Mononuclear cell (primary cell): ENCODE measurements around the gene F2RL3. TPM values are rescaled to one million over a fixed set of nuclear protein-coding genes. Genes with fewer than 3 reads are reported as not detected.

ENCODE experiments used
- H3K27me3 ChIP-seq: 2 replicates; pipeline ENCODE4 v1.6.0; 2011; ENCODE audit warnings: low read length, control low read depth; ENCODE audit not compliant: insufficient read depth
- H3K4me1 ChIP-seq: 2 replicates; pipeline ENCODE4 v1.5.1; 2011; ENCODE audit warnings: mild to moderate bottlenecking, low read length, control low read depth; ENCODE audit not compliant: insufficient read depth
- H3K4me3 ChIP-seq: 2 replicates; pipeline ENCODE4 v1.5.1; 2011; ENCODE audit warnings: mild to moderate bottlenecking, low read length, moderate library complexity
- H3K9me3 ChIP-seq: 2 replicates; pipeline ENCODE4 v1.5.1; 2011; ENCODE audit warnings: low read depth, mild to moderate bottlenecking, control low read depth, low read length
- total RNA-seq: library from RNA; depleted of rRNA; stranded (reverse); fragments of >200 nt; gene quantifications from one replicate; pipeline ENCODE4 v1.2.3, GENCODE V29; 2012

The F2RL3 gene
- 1.7 TPM for total RNA-seq

GRCh38 chr19:16888629-16889365 lies at the start of gene F2RL3:
F2RL3 (plus strand) TSS chr19:16888999; CDS start chr19:16889190, 191 bp downstream.
- H3K27me3 ChIP-seq: peaks cover 3% of the 10 kb centered on the region
- peaks cover 27% of the 10 kb centered on the region for H3K4me1 ChIP-seq
- H3K4me3 ChIP-seq: no peak within 1 kb of the TSS
- H3K9me3 ChIP-seq: no peaks in the 10 kb centered on the region

GRCh38 chr19:16841391-16841926 lies 47.3 kb upstream of the F2RL3 start:
- no peaks in the 10 kb centered on the region for H3K27me3 ChIP-seq
- no peaks in the 10 kb centered on the region for H3K9me3 ChIP-seq
- H3K4me1 ChIP-seq: peaks cover 2% of the 10 kb centered on the region
- no peak overlapping the region for H3K4me3 ChIP-seq

GRCh38 chr19:16846901-16847300 lies 41.9 kb upstream of the F2RL3 start:
- H3K27me3 ChIP-seq: no peaks in the 10 kb centered on the region
- peaks cover 11% of the 10 kb centered on the region for H3K4me1 ChIP-seq
- no peak overlapping the region for H3K4me3 ChIP-seq

GRCh38 chr19:16847430-16847829 lies 41.4 kb upstream of the F2RL3 start:
- no peak overlapping the region for H3K4me3 ChIP-seq
- H3K27me3 ChIP-seq: no peaks in the 10 kb centered on the region
- no peaks in the 10 kb centered on the region for H3K9me3 ChIP-seq
- H3K4me1 ChIP-seq: peaks cover 11% of the 10 kb centered on the region

More at GRCh38 chr19:16846901-16847300, 41.9 kb upstream of the F2RL3 start:
- H3K9me3 ChIP-seq: no peaks in the 10 kb centered on the region

GRCh38 chr19:16849168-16849567 lies 39.6 kb upstream of the F2RL3 start:
- Histone ChIP-seq H3K9me3 (no peaks in the 10 kb centered on the region), H3K4me1 (peaks cover 11% of the 10 kb centered on the region)

GRCh38 chr19:16850133-16850532 lies 38.7 kb upstream of the F2RL3 start:
- Histone ChIP-seq H3K9me3 (no peaks in the 10 kb centered on the region), H3K27me3 (no peaks in the 10 kb centered on the region), H3K4me1 (peaks cover 11% of the 10 kb centered on the region), H3K4me3 (no peak overlapping the region)

More at GRCh38 chr19:16849168-16849567, 39.6 kb upstream of the F2RL3 start:
- H3K27me3 ChIP-seq: no peaks in the 10 kb centered on the region
- H3K4me3 ChIP-seq: no peak overlapping the region

GRCh38 chr19:16851031-16851712 lies 37.6 kb upstream of the F2RL3 start:
- Histone ChIP-seq H3K27me3 (no peaks in the 10 kb centered on the region), H3K4me3 (no peak overlapping the region), H3K9me3 (no peaks in the 10 kb centered on the region), H3K4me1 (peaks cover 11% of the 10 kb centered on the region)

- Histone ChIP-seq H3K4me3 (no peak overlapping the region), H3K4me1 (no peaks in the 10 kb centered on the region), H3K27me3 (no peaks in the 10 kb centered on the region), H3K9me3 (no peaks in the 10 kb centered on the region)
Measured at GRCh38 chr19:16853066-16853465, 35.7 kb upstream of the F2RL3 start.

GRCh38 chr19:16856091-16856490 lies 32.7 kb upstream of the F2RL3 start:
- H3K4me1 ChIP-seq: no peaks in the 10 kb centered on the region
- H3K9me3 ChIP-seq: no peaks in the 10 kb centered on the region
- no peak overlapping the region for H3K4me3 ChIP-seq
- H3K27me3 ChIP-seq: no peaks in the 10 kb centered on the region

GRCh38 chr19:16859626-16860025 lies 29.2 kb upstream of the F2RL3 start:
- no peaks in the 10 kb centered on the region for H3K27me3 ChIP-seq
- H3K4me3 ChIP-seq: no peak overlapping the region
- peaks cover 21% of the 10 kb centered on the region for H3K4me1 ChIP-seq
- no peaks in the 10 kb centered on the region for H3K9me3 ChIP-seq

GRCh38 chr19:16860118-16860517 lies 28.7 kb upstream of the F2RL3 start:
- Histone ChIP-seq H3K9me3 (no peaks in the 10 kb centered on the region), H3K4me1 (peaks cover 21% of the 10 kb centered on the region), H3K27me3 (no peaks in the 10 kb centered on the region)

GRCh38 chr19:16861011-16861410 lies 27.8 kb upstream of the F2RL3 start:
- Histone ChIP-seq H3K27me3 (no peaks in the 10 kb centered on the region), H3K9me3 (no peaks in the 10 kb centered on the region), H3K4me1 (peaks cover 21% of the 10 kb centered on the region), H3K4me3 (no peak overlapping the region)

More at GRCh38 chr19:16860118-16860517, 28.7 kb upstream of the F2RL3 start:
- H3K4me3 ChIP-seq: no peak overlapping the region

GRCh38 chr19:16861834-16862233 lies 27.0 kb upstream of the F2RL3 start:
- H3K4me1 ChIP-seq: peaks cover 21% of the 10 kb centered on the region
- H3K4me3 ChIP-seq: no peak overlapping the region
- no peaks in the 10 kb centered on the region for H3K27me3 ChIP-seq
- no peaks in the 10 kb centered on the region for H3K9me3 ChIP-seq

- no peaks in the 10 kb centered on the region for H3K27me3 ChIP-seq
- no peaks in the 10 kb centered on the region for H3K9me3 ChIP-seq
- no peak overlapping the region for H3K4me3 ChIP-seq
- peaks cover 21% of the 10 kb centered on the region for H3K4me1 ChIP-seq
Measured at GRCh38 chr19:16862826-16863415, 25.9 kb upstream of the F2RL3 start.

GRCh38 chr19:16867211-16867610 lies 21.6 kb upstream of the F2RL3 start:
- Histone ChIP-seq H3K4me1 (peaks cover 16% of the 10 kb centered on the region), H3K27me3 (no peaks in the 10 kb centered on the region), H3K4me3 (no peak overlapping the region), H3K9me3 (no peaks in the 10 kb centered on the region)
